IPS-11a (cell line): ENCODE results near the gene FRY.
A peak's percentile ranks its signal among the peaks of the same experiment; 100 is the strongest.

ENCODE experiments used
- H3K4me3 ChIP-seq: one replicate; pipeline ENCODE4 v1.5.1; 2013; ENCODE audit warnings: low read depth, low read length, control low read depth

The FRY gene

GRCh38 chr13:32285633-32285965 lies 254.0 kb downstream of the FRY start:
- no peak overlapping the region for H3K4me3 ChIP-seq

GRCh38 chr13:32297206-32297605 lies 265.6 kb downstream of the FRY start:
- H3K4me3 ChIP-seq: no peak overlapping the region

GRCh38 chr13:32298695-32299094 lies 267.1 kb downstream of the FRY start:
- no peak overlapping the region for H3K4me3 ChIP-seq

- H3K4me3 ChIP-seq: no peak overlapping the region
Measured at GRCh38 chr13:32299893-32300292, 268.3 kb downstream of the FRY start.

- no peak overlapping the region for H3K4me3 ChIP-seq
Measured at GRCh38 chr13:32300406-32300805, 268.8 kb downstream of the FRY start.

GRCh38 chr13:32300920-32301319 lies 269.3 kb downstream of the FRY start:
- H3K4me3 ChIP-seq: no peak overlapping the region

- H3K4me3 ChIP-seq: no peak overlapping the region
Measured at GRCh38 chr13:32302461-32302860, 270.9 kb downstream of the FRY start.

- H3K4me3 ChIP-seq: no peak overlapping the region
Measured at GRCh38 chr13:32305646-32306045, 274.1 kb downstream of the FRY start.

- H3K4me3 ChIP-seq: no peak overlapping the region
Measured at GRCh38 chr13:32309312-32310133, 277.9 kb downstream of the FRY start.

- H3K4me3 ChIP-seq: no peak overlapping the region
Measured at GRCh38 chr13:32310134-32310706, 278.6 kb downstream of the FRY start.

- H3K4me3 ChIP-seq: no peak overlapping the region
Measured at GRCh38 chr13:32311188-32311897, 279.8 kb downstream of the FRY start.

GRCh38 chr13:32314271-32315237 lies 283.0 kb downstream of the FRY start:
- peak overlapping the region; percentile 35 for H3K4me3 ChIP-seq

- peak within 1 kb of the TSS; percentile 35 for H3K4me3 ChIP-seq
Measured at GRCh38 chr13:32315238-32316027, 283.9 kb downstream of the FRY start, which contains the start of the genes BRCA2 and ZAR1L. TSS of gene BRCA2 (plus strand) at chr13:32315508. CDS start at chr13:32316461, 953 bp downstream. TSS of gene ZAR1L (minus strand) at chr13:32315363. CDS start at chr13:32311925, 3,438 bp downstream.

GRCh38 chr13:32316028-32316339 lies 284.4 kb downstream of the FRY start:
- H3K4me3 ChIP-seq: peak overlapping the region; percentile 35

GRCh38 chr13:32316501-32316900 lies 284.9 kb downstream of the FRY start:
- no peak overlapping the region for H3K4me3 ChIP-seq

- no peak overlapping the region for H3K4me3 ChIP-seq
Measured at GRCh38 chr13:32317716-32318465, 286.3 kb downstream of the FRY start.

GRCh38 chr13:32320528-32320927 lies 289.0 kb downstream of the FRY start:
- no peak overlapping the region for H3K4me3 ChIP-seq

GRCh38 chr13:32323912-32324311 lies 292.3 kb downstream of the FRY start:
- H3K4me3 ChIP-seq: no peak overlapping the region

GRCh38 chr13:32330441-32330840 lies 298.9 kb downstream of the FRY start:
- no peak overlapping the region for H3K4me3 ChIP-seq
